GM21381 (cell line): ENCODE measurements around the gene RBMS3.
"Not testable (repeated sequence)": the region's sequence is repeated elsewhere in the genome, so short reads cannot be mapped to it uniquely, and the experiment has no call there.

Experiments
- ATAC-seq: cut with Tn5 transposase; IDR thresholded peaks from one replicate; pipeline ENCODE4 v1.9.1; 2021; ENCODE audit warnings: mild to moderate bottlenecking, moderate library complexity; ENCODE audit not compliant: unreplicated experiment

The RBMS3 gene

GRCh38 chr3:29759411-29760225 lies 478.7 kb downstream of the RBMS3 start:
- no peak for ATAC-seq

- ATAC-seq = no peak
Observed at GRCh38 chr3:29760226-29760685, 479.4 kb downstream of the RBMS3 start.

- no peak for ATAC-seq
Observed at GRCh38 chr3:29761517-29761916, 480.6 kb downstream of the RBMS3 start.

GRCh38 chr3:29763115-29763514 lies 482.2 kb downstream of the RBMS3 start:
- ATAC-seq = no peak

GRCh38 chr3:29764041-29764440 lies 483.2 kb downstream of the RBMS3 start:
- no peak for ATAC-seq

- no peak for ATAC-seq
Observed at GRCh38 chr3:29764603-29765254, 483.9 kb downstream of the RBMS3 start.

GRCh38 chr3:29771602-29772001 lies 490.7 kb downstream of the RBMS3 start:
- ATAC-seq = no peak

- ATAC-seq = no peak
Observed at GRCh38 chr3:29772436-29772835, 491.6 kb downstream of the RBMS3 start.

- ATAC-seq = no peak
Observed at GRCh38 chr3:29773481-29773880, 492.6 kb downstream of the RBMS3 start.

GRCh38 chr3:29775340-29775739 lies 494.5 kb downstream of the RBMS3 start:
- no peak for ATAC-seq

- ATAC-seq = no peak
Observed at GRCh38 chr3:29777869-29778268, 497.0 kb downstream of the RBMS3 start.

GRCh38 chr3:29789686-29790085 lies 508.8 kb downstream of the RBMS3 start:
- ATAC-seq = no peak

- no peak for ATAC-seq
Observed at GRCh38 chr3:29796808-29797207, 515.9 kb downstream of the RBMS3 start.

- ATAC-seq = no peak
Observed at GRCh38 chr3:29802057-29802456, 521.2 kb downstream of the RBMS3 start.

GRCh38 chr3:29804044-29804443 lies 523.2 kb downstream of the RBMS3 start:
- no peak for ATAC-seq

- ATAC-seq = no peak
Observed at GRCh38 chr3:29805757-29806156, 524.9 kb downstream of the RBMS3 start.

GRCh38 chr3:29808324-29808723 lies 527.5 kb downstream of the RBMS3 start:
- not testable (repeated sequence) for ATAC-seq

GRCh38 chr3:29822071-29822470 lies 541.2 kb downstream of the RBMS3 start:
- no peak for ATAC-seq

GRCh38 chr3:29823233-29823632 lies 542.4 kb downstream of the RBMS3 start:
- ATAC-seq = no peak

- ATAC-seq = no peak
Observed at GRCh38 chr3:29826712-29827111, 545.8 kb downstream of the RBMS3 start.

- ATAC-seq = no peak
Observed at GRCh38 chr3:29827756-29828155, 546.9 kb downstream of the RBMS3 start.

- ATAC-seq = no peak
Observed at GRCh38 chr3:29829340-29829739, 548.5 kb downstream of the RBMS3 start.
